ENCODE results near the gene ONECUT3.

The ONECUT3 gene

GRCh38 chr19:1736280-1736679 lies 17.0 kb upstream of the ONECUT3 start:
- Histone ChIP-seq H3K27me3 (ENCODE audit: insufficient read depth, poor library complexity, severe bottlenecking) (peaks cover 15% of the 10 kb centered on the region), H3K27ac (replicated peaks) (no peak overlapping the region), H3K4me3 (replicated peaks; ENCODE audit: insufficient read depth, low read length) (no peak overlapping the region)
- TF ChIP-seq REST (IDR thresholded peaks at IDR 0.05; ENCODE audit: insufficient replicate concordance, low read depth) (no peak), GABPA (IDR thresholded peaks at IDR 0.05; ENCODE audit: low read depth) (no peak), SPI1 (IDR thresholded peaks at IDR 0.05; ENCODE audit: borderline replicate concordance, low read depth) (no peak), POLR2AphosphoS5 (IDR thresholded peaks at IDR 0.05; ENCODE audit: low read depth) (no peak)
- DNase-seq (ENCODE audit: low read depth in 1 of 2, low spot score in 1 of 2) = no peak

- no peak for DNase-seq (ENCODE audit: low read depth in 1 of 2, low spot score in 1 of 2)
- Histone ChIP-seq H3K4me3 (replicated peaks; ENCODE audit: insufficient read depth, low read length) (no peak overlapping the region), H3K27me3 (ENCODE audit: insufficient read depth, poor library complexity, severe bottlenecking) (peaks cover 13% of the 10 kb centered on the region), H3K27ac (replicated peaks) (no peak overlapping the region)
- TF ChIP-seq GABPA (IDR thresholded peaks at IDR 0.05; ENCODE audit: low read depth) = no peak
- no peak for TF ChIP-seq SPI1 (IDR thresholded peaks at IDR 0.05; ENCODE audit: borderline replicate concordance, low read depth)
- TF ChIP-seq POLR2AphosphoS5 (IDR thresholded peaks at IDR 0.05; ENCODE audit: low read depth) = no peak
- TF ChIP-seq CTCF (IDR thresholded peaks at IDR 0.05; ENCODE audit: insufficient read depth, low read length) = no peak
- no peak for TF ChIP-seq REST (IDR thresholded peaks at IDR 0.05; ENCODE audit: insufficient replicate concordance, low read depth)
These were observed 16.4 kb upstream of the ONECUT3 start for GRCh38 chr19:1736927-1737326.

- TF ChIP-seq SPI1 (IDR thresholded peaks at IDR 0.05; ENCODE audit: borderline replicate concordance, low read depth) = no peak
- TF ChIP-seq GABPA (IDR thresholded peaks at IDR 0.05; ENCODE audit: low read depth) = no peak
- no peak for TF ChIP-seq REST (IDR thresholded peaks at IDR 0.05; ENCODE audit: insufficient replicate concordance, low read depth)
- no peak for DNase-seq (ENCODE audit: low read depth in 1 of 2, low spot score in 1 of 2)
- H3K27me3 ChIP-seq (ENCODE audit: insufficient read depth, poor library complexity, severe bottlenecking) = peaks cover 5% of the 10 kb centered on the region
- H3K27ac ChIP-seq (replicated peaks) = no peak overlapping the region
- no peak overlapping the region for H3K4me3 ChIP-seq (replicated peaks; ENCODE audit: insufficient read depth, low read length)
These were observed 13.2 kb upstream of the ONECUT3 start for GRCh38 chr19:1739960-1740629.

GRCh38 chr19:1742989-1743696 lies 10.2 kb upstream of the ONECUT3 start:
- H3K27ac ChIP-seq (replicated peaks) = no peak overlapping the region
- H3K4me3 ChIP-seq (replicated peaks; ENCODE audit: insufficient read depth, low read length) = no peak overlapping the region
- no peak for TF ChIP-seq POLR2AphosphoS5 (IDR thresholded peaks at IDR 0.05; ENCODE audit: low read depth)
- TF ChIP-seq SPI1 (IDR thresholded peaks at IDR 0.05; ENCODE audit: borderline replicate concordance, low read depth) = no peak
- no peak for TF ChIP-seq CTCF (IDR thresholded peaks at IDR 0.05; ENCODE audit: insufficient read depth, low read length)
- no peak for TF ChIP-seq GABPA (IDR thresholded peaks at IDR 0.05; ENCODE audit: low read depth)
- no peak for TF ChIP-seq REST (IDR thresholded peaks at IDR 0.05; ENCODE audit: insufficient replicate concordance, low read depth)
- no peak for DNase-seq (ENCODE audit: low read depth in 1 of 2, low spot score in 1 of 2)
- peaks cover 26% of the 10 kb centered on the region for H3K27me3 ChIP-seq (ENCODE audit: insufficient read depth, poor library complexity, severe bottlenecking)
